Suprapubic skin (tissue), 4 donors: ENCODE measurements around the gene DYNLRB1. TPM values are rescaled to one million over a fixed set of nuclear protein-coding genes. Genes with fewer than 3 reads are reported as not detected.

Source experiments
- DNase-seq, 2 donors: peaks; one replicate each; pipeline ENCODE4 v3.0.0-alpha.2; 2019; ENCODE audit warnings: low spot score in 2 of 2
- H3K27ac ChIP-seq: fragments of 200-600 bp; sonication (generic); one replicate; pipeline ENCODE4 v1.5.1; 2019
- H3K27me3 ChIP-seq: fragments of 200-600 bp; sonication (generic); one replicate; pipeline ENCODE4 v1.5.1; 2019
- H3K36me3 ChIP-seq: fragments of 200-600 bp; sonication (generic); one replicate; pipeline ENCODE4 v1.5.1; 2019
- H3K4me1 ChIP-seq: fragments of 200-600 bp; sonication (generic); one replicate; pipeline ENCODE4 v1.5.1; 2019
- H3K4me3 ChIP-seq: fragments of 200-600 bp; sonication (generic); one replicate; pipeline ENCODE4 v1.5.1; 2019; ENCODE audit warnings: mild to moderate bottlenecking
- H3K9me3 ChIP-seq: fragments of 200-600 bp; sonication (generic); one replicate; pipeline ENCODE4 v1.5.1; 2019
- EP300 ChIP-seq: sonication (generic); formaldehyde crosslinking; IDR thresholded peaks from one replicate; pipeline ENCODE4 v1.6.1; 2017; ENCODE audit warnings: antibody characterized with exemption
- POLR2A ChIP-seq, 2 donors: fragments of 450-650 bp; IDR thresholded peaks; one replicate each; pipeline ENCODE4 v1.6.1; 2017; ENCODE audit warnings: antibody characterized with exemption in 2 of 2, mild to moderate bottlenecking in 2 of 2, moderate library complexity in 2 of 2
- POLR2AphosphoS5 ChIP-seq, 3 donors: sonication (generic); formaldehyde crosslinking; IDR thresholded peaks; one replicate each; pipeline ENCODE4 v1.6.1; 2017; ENCODE audit warnings: antibody characterized with exemption in 3 of 3
- WGBS: methylation state at CpG from one replicate; pipeline ENCODE4 v1.1.5; 2018; 5-methylcytosine and 5-hydroxymethylcytosine counted together
- total RNA-seq, 4 donors: library from RNA; depleted of rRNA; stranded (reverse); fragments of >200 nt; gene quantifications; one replicate each; pipeline ENCODE4 v1.1.0, GENCODE V29; 2016
- TF ChIP-seq, protein P1 (sequence below), 2 donors: fragments of 200-600 bp in 1 of 2; fragments of 450-650 bp in 1 of 2; sonication (generic) in 1 of 2; IDR thresholded peaks; one replicate each; pipeline ENCODE4 v1.5.1; 2016 to 2019; ENCODE audit warnings: antibody characterized with exemption in 2 of 2, mild to moderate bottlenecking in 1 of 2, moderate library complexity in 1 of 2

The DYNLRB1 gene
- total RNA-seq, 4 donors from 2014 or later, result 143 to 270 (median 225) TPM

DNA sequence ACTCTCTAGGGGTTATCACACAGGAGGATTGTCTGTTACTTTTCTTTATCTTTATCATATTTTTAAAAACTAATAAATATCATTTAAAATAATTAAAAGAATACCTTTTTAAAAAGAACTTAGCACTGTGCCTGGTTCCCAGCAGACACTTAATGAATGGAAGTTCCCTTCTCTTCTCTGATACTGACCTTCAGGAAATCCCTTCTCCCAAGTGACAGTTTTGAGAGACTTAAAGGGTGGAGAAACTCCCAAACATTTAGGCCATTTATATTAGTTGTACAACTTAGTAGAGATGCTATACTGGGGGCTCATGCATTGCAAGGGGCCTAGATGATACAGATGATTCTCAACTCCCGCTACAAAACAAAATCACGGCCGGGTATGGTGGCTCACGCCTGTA lies 60.8 kb downstream of the DYNLRB1 start:
- WGBS, result 95% methylated on average over 4 of the region's 4 CpGs
- peaks cover 25% of the 10 kb centered on the region for H3K36me3 ChIP-seq
- no peak for DNase-seq

DNA sequence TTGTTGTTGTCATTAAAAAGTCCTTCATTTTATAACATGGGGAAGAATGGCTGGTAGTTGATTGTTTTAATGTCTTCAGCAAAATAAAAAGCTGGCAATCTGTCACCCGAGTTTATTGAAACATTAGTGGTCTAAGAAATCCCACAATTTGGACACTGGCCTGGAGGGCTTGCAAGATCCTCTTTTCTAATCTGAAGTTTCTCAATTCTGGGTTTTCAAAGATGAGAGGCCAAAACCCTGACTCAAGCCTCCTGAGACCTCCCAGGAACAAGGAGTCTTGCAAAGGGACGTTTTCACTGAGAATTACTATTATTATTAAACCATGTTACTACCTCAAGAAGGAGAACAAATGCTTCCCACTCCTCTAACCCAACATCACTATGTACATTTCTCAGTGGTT lies 61.8 kb downstream of the DYNLRB1 start:
- TF ChIP-seq POLR2AphosphoS5 (IDR thresholded peaks at IDR 0.05), result no peak
- TF ChIP-seq EP300, result no peak
- TF ChIP-seq, protein P1, sequence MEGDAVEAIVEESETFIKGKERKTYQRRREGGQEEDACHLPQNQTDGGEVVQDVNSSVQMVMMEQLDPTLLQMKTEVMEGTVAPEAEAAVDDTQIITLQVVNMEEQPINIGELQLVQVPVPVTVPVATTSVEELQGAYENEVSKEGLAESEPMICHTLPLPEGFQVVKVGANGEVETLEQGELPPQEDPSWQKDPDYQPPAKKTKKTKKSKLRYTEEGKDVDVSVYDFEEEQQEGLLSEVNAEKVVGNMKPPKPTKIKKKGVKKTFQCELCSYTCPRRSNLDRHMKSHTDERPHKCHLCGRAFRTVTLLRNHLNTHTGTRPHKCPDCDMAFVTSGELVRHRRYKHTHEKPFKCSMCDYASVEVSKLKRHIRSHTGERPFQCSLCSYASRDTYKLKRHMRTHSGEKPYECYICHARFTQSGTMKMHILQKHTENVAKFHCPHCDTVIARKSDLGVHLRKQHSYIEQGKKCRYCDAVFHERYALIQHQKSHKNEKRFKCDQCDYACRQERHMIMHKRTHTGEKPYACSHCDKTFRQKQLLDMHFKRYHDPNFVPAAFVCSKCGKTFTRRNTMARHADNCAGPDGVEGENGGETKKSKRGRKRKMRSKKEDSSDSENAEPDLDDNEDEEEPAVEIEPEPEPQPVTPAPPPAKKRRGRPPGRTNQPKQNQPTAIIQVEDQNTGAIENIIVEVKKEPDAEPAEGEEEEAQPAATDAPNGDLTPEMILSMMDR (IDR thresholded peaks at IDR 0.05), result no peak
- no peak for TF ChIP-seq POLR2A (IDR thresholded peaks at IDR 0.05)
- WGBS, result 53% methylated on average over 2 of the region's 2 CpGs
- H3K27ac ChIP-seq, result no peak overlapping the region
- no peaks in the 10 kb centered on the region for H3K9me3 ChIP-seq
- H3K4me1 ChIP-seq, result peaks cover 39% of the 10 kb centered on the region
- no peaks in the 10 kb centered on the region for H3K27me3 ChIP-seq
- no peak for DNase-seq
- H3K4me3 ChIP-seq, result no peak overlapping the region
- H3K36me3 ChIP-seq, result peaks cover 19% of the 10 kb centered on the region

More for the DNA sequence above, 60.8 kb downstream of the DYNLRB1 start:
- H3K9me3 ChIP-seq, result no peaks in the 10 kb centered on the region
- no peaks in the 10 kb centered on the region for H3K27me3 ChIP-seq
- no peak for TF ChIP-seq POLR2AphosphoS5 (IDR thresholded peaks at IDR 0.05)
- no peak for TF ChIP-seq EP300
- TF ChIP-seq POLR2A (IDR thresholded peaks at IDR 0.05), result no peak
- TF ChIP-seq, protein P1 (IDR thresholded peaks at IDR 0.05), result no peak
- H3K4me3 ChIP-seq, result no peak overlapping the region
- no peak overlapping the region for H3K27ac ChIP-seq
- peaks cover 29% of the 10 kb centered on the region for H3K4me1 ChIP-seq

DNA sequence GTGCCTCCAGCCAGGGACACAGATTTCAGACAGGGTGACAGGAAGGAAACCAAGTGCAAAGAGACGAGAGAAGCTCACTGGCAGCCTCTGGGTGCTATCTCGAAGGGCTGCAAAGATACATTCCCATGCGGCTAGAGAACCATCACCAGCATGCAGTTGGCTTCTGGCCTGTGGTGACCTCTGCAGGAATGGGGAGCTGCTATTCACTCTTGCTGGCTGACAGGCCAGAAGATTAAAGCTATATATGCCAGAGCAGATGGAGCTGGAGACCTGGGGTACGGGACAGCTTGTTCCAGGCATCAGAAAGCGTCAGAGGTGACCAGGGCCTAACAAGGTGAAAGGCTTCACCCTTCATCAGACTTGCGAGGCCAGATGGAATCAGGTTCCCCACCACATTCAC lies 62.3 kb downstream of the DYNLRB1 start:
- TF ChIP-seq POLR2AphosphoS5 (IDR thresholded peaks at IDR 0.05) (no peak), POLR2A (IDR thresholded peaks at IDR 0.05) (no peak), EP300 (no peak)
- TF ChIP-seq, protein P1 (IDR thresholded peaks at IDR 0.05), result no peak
- peaks cover 41% of the 10 kb centered on the region for H3K4me1 ChIP-seq
- WGBS, result 85% methylated on average over 6 of the region's 6 CpGs
- H3K36me3 ChIP-seq, result peaks cover 17% of the 10 kb centered on the region
- no peak overlapping the region for H3K4me3 ChIP-seq
- H3K27me3 ChIP-seq, result no peaks in the 10 kb centered on the region
- DNase-seq, result no peak
- H3K9me3 ChIP-seq, result no peaks in the 10 kb centered on the region
- H3K27ac ChIP-seq, result peak overlapping the region; percentile 61

DNA sequence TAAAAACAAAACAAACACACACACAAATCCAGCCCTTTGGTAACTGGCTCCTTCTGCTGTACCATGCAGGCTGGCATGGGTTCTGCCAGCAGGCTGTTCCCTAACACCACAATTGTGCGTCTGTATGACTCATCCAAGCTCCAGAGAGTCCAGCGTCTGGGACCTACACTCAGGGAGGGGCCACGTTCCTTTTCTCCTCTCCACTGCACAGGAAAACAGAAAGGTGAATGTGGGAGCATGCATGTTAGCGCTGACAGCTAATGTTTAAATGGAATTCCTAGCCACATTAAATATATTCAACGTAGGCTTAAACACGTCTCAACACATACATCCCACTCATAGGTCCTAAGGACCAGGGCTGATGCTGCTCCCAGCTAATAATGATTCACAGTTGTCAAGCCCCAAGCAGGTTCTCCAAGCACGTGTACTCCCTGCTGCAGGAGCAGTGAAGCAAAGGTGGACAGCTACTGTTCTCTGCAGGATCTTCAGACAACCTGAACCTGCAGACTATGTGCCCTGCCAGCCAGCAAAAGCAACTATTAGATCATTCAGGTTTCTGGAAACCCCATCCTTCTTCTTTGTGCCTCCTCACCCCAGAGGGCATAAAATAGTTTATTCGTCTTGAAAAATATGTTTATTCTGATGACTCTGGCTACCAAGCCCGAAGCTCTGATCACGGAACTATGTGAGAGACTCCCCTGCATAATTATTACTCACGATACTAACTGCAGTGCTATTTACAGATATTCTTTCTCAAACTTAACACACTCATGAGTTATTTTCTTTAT lies 63.2 kb downstream of the DYNLRB1 start:
- H3K4me3 ChIP-seq, result no peak overlapping the region
- H3K27ac ChIP-seq, result peak overlapping the region; percentile 61
- no peak for DNase-seq
- no peaks in the 10 kb centered on the region for H3K27me3 ChIP-seq
- H3K36me3 ChIP-seq, result peaks cover 8% of the 10 kb centered on the region
- WGBS, result 40% methylated on average over 11 of the region's 11 CpGs
- TF ChIP-seq POLR2A (IDR thresholded peaks at IDR 0.05), result no peak
- TF ChIP-seq, protein P1 (IDR thresholded peaks at IDR 0.05), result peak; percentile 55 to 57
- no peaks in the 10 kb centered on the region for H3K9me3 ChIP-seq
- H3K4me1 ChIP-seq, result peaks cover 41% of the 10 kb centered on the region

DNA sequence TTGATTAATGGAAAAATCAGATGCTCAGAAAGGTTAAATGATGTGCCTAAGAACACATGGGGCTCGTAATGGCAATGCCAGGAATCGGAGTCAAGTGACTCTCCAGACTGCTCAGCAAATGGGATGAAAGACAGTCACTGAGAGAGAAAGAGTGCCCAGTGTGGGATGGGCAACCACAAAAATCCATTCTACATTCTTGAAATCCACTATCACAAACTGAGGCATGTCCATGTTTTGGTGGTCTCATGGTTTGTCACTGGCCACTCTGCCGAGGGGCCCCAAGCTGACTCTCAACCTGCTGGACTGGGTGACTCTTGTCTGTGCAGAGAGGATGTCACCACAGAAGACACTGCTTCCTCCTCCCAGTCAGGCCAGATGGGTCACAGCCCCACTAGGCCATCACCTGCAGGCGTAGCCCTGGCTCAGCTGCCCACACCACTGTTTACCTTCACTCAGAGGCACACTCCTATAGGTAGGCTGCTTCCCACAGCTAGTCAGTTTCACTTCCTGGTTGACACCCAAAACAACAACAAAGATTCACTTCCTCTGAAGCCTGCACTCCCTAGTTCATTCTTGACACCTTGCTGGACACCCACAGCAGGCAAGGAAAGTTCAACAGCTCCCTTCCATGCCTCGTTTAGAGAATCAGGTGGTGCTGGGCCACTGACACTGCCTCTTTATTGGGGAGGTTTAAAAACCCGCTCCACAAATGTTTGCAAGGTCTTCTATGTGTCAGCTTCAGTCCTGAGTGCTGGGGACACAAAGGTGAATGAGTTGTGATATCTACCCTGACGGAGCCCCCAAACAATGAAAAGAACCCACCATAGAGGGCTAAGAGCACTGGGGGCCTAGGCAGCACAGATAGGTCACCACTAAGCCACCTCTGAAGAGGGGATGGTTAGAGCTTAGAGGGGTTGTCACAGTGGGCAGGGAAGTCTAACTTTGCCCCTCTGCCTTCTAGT lies 64.0 kb downstream of the DYNLRB1 start:
- DNase-seq, result no peak
- TF ChIP-seq EP300 (no peak), POLR2A (IDR thresholded peaks at IDR 0.05) (no peak), POLR2AphosphoS5 (IDR thresholded peaks at IDR 0.05) (no peak)
- TF ChIP-seq, protein P1 (IDR thresholded peaks at IDR 0.05), result no peak
- Histone ChIP-seq H3K4me1 (peaks cover 41% of the 10 kb centered on the region), H3K27me3 (no peaks in the 10 kb centered on the region), H3K27ac (peak overlapping the region; percentile 29), H3K36me3 (peaks cover 7% of the 10 kb centered on the region), H3K9me3 (no peaks in the 10 kb centered on the region), H3K4me3 (no peak overlapping the region)
- 77% methylated on average over 7 of the region's 7 CpGs for WGBS
